ENCODE measurements around the gene DLG5.

DLG5 gene, protein sequence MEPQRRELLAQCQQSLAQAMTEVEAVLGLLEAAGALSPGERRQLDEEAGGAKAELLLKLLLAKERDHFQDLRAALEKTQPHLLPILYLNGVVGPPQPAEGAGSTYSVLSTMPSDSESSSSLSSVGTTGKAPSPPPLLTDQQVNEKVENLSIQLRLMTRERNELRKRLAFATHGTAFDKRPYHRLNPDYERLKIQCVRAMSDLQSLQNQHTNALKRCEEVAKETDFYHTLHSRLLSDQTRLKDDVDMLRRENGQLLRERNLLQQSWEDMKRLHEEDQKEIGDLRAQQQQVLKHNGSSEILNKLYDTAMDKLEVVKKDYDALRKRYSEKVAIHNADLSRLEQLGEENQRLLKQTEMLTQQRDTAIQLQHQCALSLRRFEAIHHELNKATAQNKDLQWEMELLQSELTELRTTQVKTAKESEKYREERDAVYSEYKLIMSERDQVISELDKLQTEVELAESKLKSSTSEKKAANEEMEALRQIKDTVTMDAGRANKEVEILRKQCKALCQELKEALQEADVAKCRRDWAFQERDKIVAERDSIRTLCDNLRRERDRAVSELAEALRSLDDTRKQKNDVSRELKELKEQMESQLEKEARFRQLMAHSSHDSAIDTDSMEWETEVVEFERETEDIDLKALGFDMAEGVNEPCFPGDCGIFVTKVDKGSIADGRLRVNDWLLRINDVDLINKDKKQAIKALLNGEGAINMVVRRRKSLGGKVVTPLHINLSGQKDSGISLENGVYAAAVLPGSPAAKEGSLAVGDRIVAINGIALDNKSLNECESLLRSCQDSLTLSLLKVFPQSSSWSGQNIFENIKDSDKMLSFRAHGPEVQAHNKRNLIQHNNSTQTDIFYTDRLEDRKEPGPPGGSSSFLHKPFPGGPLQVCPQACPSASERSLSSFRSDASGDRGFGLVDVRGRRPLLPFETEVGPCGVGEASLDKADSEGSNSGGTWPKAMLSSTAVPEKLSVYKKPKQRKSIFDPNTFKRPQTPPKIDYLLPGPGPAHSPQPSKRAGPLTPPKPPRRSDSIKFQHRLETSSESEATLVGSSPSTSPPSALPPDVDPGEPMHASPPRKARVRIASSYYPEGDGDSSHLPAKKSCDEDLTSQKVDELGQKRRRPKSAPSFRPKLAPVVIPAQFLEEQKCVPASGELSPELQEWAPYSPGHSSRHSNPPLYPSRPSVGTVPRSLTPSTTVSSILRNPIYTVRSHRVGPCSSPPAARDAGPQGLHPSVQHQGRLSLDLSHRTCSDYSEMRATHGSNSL (N-terminal part only)

DNA sequence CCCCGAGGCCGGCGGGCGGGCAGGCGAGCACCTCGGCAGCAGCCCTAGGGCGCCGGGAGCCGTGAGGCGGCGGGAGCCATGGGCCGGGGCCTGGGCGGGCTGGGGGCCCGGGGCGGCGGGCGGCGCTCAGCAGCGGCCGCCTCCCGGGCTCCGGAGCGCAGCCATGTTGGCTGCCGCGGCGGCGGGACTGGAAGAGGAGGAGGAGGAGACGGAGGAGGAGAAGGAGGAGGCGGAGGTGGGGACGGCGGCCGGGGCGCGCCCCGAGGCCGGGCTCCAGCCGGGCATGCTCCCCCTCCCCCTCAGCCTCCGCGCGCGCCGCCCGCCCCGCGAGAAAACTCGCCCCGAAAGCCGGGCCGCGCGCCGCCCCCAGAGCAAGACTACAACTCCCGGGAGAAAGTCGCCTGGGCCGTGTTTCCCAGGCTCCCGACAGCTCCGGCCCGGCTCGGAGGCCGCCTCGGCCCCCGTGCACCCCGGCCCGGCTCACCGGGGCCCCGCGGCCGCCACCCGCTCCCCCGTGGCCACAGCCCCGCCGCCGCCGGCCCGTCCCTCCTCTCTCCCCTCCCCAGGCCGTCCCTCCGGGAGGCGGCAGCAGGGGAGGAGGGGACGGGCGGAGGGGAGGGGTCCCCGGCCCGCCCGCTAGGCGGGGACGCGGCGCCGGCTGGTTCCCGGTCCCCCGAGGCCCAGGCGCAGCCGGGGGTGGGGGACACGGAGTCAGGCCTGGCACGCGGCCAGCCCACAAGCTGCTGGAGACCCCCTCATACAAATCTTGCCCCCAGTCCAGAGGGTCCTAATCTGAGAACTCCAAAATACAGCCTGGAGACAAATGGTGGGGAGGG, at the start of gene DLG5:
TSS of gene DLG5 (minus strand) at position 190 of the 836 bp plus-strand sequence. CDS start 235 bp downstream, outside the sequence.
- Histone ChIP-seq H3K27me3 (ENCODE audit: control insufficient read depth, insufficient read depth, low read length) (peaks cover 15% of the 10 kb centered on the region), H3K36me3 (ENCODE audit: control insufficient read depth, low read depth, low read length) (no peaks in the 10 kb centered on the region), H3K27ac (ENCODE audit: low read length) (no peak within 1 kb of the TSS), H3K4me1 (ENCODE audit: control insufficient read depth, low read depth, low read length) (peaks cover 6% of the 10 kb centered on the region), H3K9ac (ENCODE audit: low read length) (peak within 1 kb of the TSS; percentile 59), H3K4me3 (ENCODE audit: low read length) (peak within 1 kb of the TSS; percentile 74), H3K9me3 (ENCODE audit: control insufficient read depth, low read depth, low read length) (no peaks in the 10 kb centered on the region)

DNA sequence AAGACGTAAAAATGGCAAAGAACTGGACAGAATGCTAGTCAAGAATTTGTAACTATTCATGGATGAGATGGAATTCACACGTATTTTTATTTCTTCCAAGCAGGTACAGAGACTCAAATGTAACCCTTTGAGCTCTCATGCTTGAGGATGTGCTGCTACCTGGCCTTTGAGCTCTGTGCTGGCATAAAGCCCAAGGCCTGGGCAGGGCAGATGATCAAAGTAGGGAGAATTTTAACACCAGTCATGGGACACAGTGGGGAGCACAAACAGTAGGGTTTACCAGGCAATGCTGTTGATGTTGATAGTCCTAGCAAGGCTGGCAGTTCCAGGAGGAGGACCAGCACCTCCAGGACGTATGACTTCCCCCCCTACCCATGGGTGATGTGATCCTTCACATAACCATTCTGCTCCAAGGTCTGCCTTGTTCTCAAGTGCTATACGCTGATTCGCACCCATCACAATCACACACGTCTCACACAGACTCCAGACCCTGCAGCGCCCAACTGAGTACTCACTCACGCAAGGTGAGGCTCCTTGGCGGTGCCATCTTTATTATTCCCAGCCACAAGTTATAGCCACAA, 48.6 kb upstream of the DLG5 start:
- H3K36me3 ChIP-seq (ENCODE audit: control insufficient read depth, low read depth, low read length) = peaks cover 33% of the 10 kb centered on the region

DNA sequence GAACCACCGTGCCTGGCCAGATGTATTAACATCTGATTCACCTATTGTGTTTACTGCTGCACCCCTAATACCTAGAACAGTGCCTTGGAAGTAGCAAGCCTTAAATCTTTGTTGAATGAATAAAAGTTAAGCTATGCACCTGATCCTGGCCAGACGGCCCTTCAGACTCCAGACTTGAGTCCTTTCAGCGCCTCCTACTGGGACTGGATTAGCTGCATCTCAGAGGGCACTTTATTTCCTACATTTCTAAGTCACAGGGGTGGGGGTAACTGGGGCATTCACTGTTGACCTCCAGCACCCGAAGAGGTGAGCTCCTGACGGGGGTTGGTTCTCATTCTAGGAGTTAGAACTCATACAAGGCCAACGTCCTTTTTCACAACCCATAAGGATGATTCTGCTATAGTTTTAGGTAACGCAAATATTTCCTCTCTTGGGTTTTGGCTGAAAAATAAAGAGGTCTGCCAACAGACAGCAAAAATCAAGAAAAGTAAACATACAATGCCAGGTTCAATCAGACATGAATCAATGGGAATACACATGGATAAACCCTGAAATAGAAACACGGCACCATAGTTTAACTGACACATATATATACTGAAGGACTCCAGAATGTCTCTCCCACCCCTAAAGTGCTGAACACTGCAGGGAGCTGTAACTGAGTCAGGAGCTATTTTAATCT, 48.0 kb upstream of the DLG5 start:
- Histone ChIP-seq H3K27ac (ENCODE audit: low read length) (no peak overlapping the region), H3K4me3 (ENCODE audit: low read length) (no peak overlapping the region), H3K4me1 (ENCODE audit: control insufficient read depth, low read depth, low read length) (peaks cover 9% of the 10 kb centered on the region), H3K9me3 (ENCODE audit: control insufficient read depth, low read depth, low read length) (no peaks in the 10 kb centered on the region), H3K36me3 (ENCODE audit: control insufficient read depth, low read depth, low read length) (peaks cover 27% of the 10 kb centered on the region), H3K9ac (ENCODE audit: low read length) (no peak overlapping the region), H3K27me3 (ENCODE audit: control insufficient read depth, insufficient read depth, low read length) (no peaks in the 10 kb centered on the region)

More for the DNA sequence above, 48.6 kb upstream of the DLG5 start:
- H3K27me3 ChIP-seq (ENCODE audit: control insufficient read depth, insufficient read depth, low read length) = no peaks in the 10 kb centered on the region
- H3K27ac ChIP-seq (ENCODE audit: low read length) = no peak overlapping the region
- peaks cover 9% of the 10 kb centered on the region for H3K4me1 ChIP-seq (ENCODE audit: control insufficient read depth, low read depth, low read length)
- H3K4me3 ChIP-seq (ENCODE audit: low read length) = no peak overlapping the region
- no peaks in the 10 kb centered on the region for H3K9me3 ChIP-seq (ENCODE audit: control insufficient read depth, low read depth, low read length)
- no peak overlapping the region for H3K9ac ChIP-seq (ENCODE audit: low read length)

DNA sequence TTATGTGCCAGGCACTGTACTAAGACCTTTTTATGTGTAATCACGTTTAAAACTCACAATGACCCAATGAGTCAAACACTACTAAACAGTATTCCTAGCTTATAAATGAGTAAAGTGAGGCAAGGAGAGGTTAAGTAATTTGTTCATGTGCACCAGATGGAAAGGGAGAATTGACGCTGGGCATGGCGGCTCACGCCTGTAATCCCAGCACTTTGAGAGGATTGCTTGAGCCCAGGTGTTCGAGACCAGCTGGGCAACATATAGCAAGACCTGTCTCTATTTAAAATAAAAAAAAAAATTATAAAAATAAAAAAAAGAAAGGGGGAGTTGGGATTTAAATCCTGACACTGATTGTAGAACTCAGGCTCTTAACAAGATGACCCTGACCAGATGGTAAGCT, 46.7 kb upstream of the DLG5 start:
- Histone ChIP-seq H3K4me3 (ENCODE audit: low read length) (no peak overlapping the region), H3K27ac (ENCODE audit: low read length) (no peak overlapping the region), H3K36me3 (ENCODE audit: control insufficient read depth, low read depth, low read length) (peaks cover 19% of the 10 kb centered on the region), H3K9me3 (ENCODE audit: control insufficient read depth, low read depth, low read length) (no peaks in the 10 kb centered on the region), H3K4me1 (ENCODE audit: control insufficient read depth, low read depth, low read length) (peaks cover 9% of the 10 kb centered on the region), H3K27me3 (ENCODE audit: control insufficient read depth, insufficient read depth, low read length) (no peaks in the 10 kb centered on the region), H3K9ac (ENCODE audit: low read length) (no peak overlapping the region)

DNA sequence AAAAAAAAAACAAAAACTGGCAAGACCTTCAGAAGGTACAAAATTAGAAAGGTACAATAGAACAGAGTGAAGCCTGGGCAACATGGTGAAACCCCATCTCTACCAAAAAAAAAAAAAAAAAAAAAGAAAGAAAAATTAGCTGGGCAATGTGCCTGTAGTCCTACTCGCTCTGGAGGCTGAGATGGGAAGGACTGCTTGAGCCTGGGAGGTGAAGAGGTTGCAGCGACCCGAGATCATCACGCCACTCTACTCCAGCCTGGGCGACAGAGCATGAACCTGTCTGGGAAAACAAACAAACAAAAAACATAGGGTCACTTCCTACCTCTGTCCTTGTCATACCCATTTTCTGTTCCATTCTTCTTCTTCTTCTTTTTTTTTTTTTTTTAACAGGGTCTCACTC, 45.6 kb upstream of the DLG5 start:
- H3K4me1 ChIP-seq (ENCODE audit: control insufficient read depth, low read depth, low read length) = peaks cover 9% of the 10 kb centered on the region
- H3K27ac ChIP-seq (ENCODE audit: low read length) = no peak overlapping the region
- no peak overlapping the region for H3K4me3 ChIP-seq (ENCODE audit: low read length)
- H3K27me3 ChIP-seq (ENCODE audit: control insufficient read depth, insufficient read depth, low read length) = no peaks in the 10 kb centered on the region
- peaks cover 9% of the 10 kb centered on the region for H3K36me3 ChIP-seq (ENCODE audit: control insufficient read depth, low read depth, low read length)
- H3K9ac ChIP-seq (ENCODE audit: low read length) = no peak overlapping the region
- H3K9me3 ChIP-seq (ENCODE audit: control insufficient read depth, low read depth, low read length) = no peaks in the 10 kb centered on the region

DNA sequence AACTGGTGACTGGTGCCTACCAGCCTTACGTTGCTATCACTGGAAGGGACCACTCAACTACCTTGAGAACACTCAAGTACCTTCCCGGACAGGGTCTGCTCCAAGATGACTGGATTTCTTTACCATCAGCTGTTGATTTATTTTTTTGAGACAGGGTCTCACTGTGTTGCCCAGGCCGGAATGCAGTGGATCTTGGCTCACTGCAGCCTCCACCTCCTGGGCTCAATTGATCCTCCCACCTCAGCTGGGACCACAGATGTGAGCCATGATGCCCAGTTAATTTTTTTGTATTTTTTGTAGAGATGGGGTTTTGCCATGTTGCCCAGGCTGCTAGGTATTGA, 45.2 kb upstream of the DLG5 start:
- Histone ChIP-seq H3K4me3 (ENCODE audit: low read length) (no peak overlapping the region), H3K36me3 (ENCODE audit: control insufficient read depth, low read depth, low read length) (peaks cover 7% of the 10 kb centered on the region), H3K27ac (ENCODE audit: low read length) (no peak overlapping the region), H3K9ac (ENCODE audit: low read length) (no peak overlapping the region), H3K4me1 (ENCODE audit: control insufficient read depth, low read depth, low read length) (peaks cover 9% of the 10 kb centered on the region), H3K27me3 (ENCODE audit: control insufficient read depth, insufficient read depth, low read length) (no peaks in the 10 kb centered on the region), H3K9me3 (ENCODE audit: control insufficient read depth, low read depth, low read length) (no peaks in the 10 kb centered on the region)

DNA sequence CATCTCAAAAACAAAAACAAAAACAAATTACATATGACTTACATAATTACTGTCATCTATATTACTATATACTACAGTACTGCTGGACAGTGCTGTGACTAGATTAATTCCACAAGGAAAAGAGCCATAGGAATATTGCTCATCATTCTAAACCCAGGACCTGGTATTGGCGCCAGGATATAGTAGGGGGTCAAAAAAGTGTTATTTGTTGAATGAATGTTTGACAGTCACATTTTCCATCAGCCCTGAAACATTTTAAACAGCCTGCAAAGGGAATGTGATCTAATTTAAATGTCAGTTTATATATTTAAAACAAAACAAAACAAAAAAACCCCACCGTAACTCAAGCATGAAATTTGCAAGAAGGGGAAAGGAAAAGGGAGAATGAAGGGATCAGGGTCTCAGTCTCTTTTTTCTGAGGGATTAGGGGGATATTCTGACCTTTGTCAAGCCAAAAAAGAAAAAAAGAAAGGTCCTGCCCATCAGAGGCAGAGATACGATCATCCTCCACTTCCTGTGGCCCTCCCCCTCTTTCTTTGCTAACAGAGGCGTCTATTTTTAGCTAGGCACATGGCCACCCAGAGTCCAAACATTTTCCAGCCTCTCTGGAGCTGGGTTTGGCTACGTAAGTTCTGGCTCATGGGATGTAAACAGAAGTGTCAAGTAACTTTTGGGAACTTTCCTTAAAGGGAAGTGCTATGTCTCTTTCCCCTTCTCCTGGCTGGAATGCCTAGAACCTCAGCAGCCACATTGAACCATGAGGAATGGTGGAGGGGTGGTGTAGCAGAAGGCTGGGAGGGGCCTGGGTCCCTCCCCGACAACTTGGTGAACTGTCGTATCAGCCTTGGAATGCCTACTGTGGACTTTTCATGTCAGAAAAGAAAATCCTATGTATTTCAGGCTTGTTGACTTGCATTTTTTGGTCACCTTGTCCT, 44.6 kb upstream of the DLG5 start:
- H3K4me1 ChIP-seq (ENCODE audit: control insufficient read depth, low read depth, low read length) = peaks cover 9% of the 10 kb centered on the region
- peaks cover 1% of the 10 kb centered on the region for H3K36me3 ChIP-seq (ENCODE audit: control insufficient read depth, low read depth, low read length)
- H3K9ac ChIP-seq (ENCODE audit: low read length) = no peak overlapping the region
- H3K27ac ChIP-seq (ENCODE audit: low read length) = peak overlapping the region; percentile 22
- H3K9me3 ChIP-seq (ENCODE audit: control insufficient read depth, low read depth, low read length) = no peaks in the 10 kb centered on the region
- no peak overlapping the region for H3K4me3 ChIP-seq (ENCODE audit: low read length)
- H3K27me3 ChIP-seq (ENCODE audit: control insufficient read depth, insufficient read depth, low read length) = no peaks in the 10 kb centered on the region

DNA sequence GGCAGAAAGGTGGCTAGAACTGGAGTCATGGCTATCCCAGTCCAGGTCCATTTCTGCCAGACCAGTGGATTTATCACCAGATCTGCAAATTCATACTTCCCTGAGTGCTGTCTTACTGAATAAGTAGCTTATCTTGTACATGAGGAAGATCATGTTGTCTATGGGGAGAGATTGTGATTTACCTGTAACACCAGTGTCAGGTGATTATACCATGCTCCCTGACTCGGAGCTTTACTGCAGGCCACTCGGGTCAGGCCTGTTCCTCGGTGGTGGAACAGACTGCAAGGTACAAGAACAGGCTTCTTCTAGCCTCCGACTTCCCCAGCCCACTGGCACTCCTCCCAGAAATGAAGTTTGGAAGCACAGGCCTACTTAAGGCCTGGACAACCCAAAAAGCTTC, 42.6 kb upstream of the DLG5 start:
- Histone ChIP-seq H3K4me1 (ENCODE audit: control insufficient read depth, low read depth, low read length) (peaks cover 9% of the 10 kb centered on the region), H3K36me3 (ENCODE audit: control insufficient read depth, low read depth, low read length) (no peaks in the 10 kb centered on the region), H3K9ac (ENCODE audit: low read length) (no peak overlapping the region), H3K9me3 (ENCODE audit: control insufficient read depth, low read depth, low read length) (no peaks in the 10 kb centered on the region), H3K27ac (ENCODE audit: low read length) (no peak overlapping the region), H3K4me3 (ENCODE audit: low read length) (no peak overlapping the region), H3K27me3 (ENCODE audit: control insufficient read depth, insufficient read depth, low read length) (no peaks in the 10 kb centered on the region)

DNA sequence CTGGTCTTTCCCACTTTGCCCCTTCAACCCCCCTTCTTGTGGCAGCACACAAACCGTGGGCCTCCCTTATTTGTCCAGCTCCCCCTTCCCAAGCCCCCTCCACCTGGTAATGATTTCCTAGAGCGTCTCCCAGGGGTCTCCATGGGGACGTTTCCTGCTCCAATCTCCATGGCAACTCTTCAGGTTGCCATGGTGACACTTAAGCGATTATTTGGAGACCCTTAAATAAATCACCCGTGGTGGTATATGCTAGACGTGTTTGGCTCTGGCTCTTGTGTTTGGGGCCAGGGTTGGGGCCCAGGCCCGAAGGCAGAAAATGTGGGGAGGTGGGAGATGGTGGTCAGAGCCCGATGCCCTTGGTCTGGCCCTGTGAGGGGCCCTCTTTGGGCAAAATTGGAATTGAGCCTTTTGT, 41.1 kb upstream of the DLG5 start:
- no peaks in the 10 kb centered on the region for H3K36me3 ChIP-seq (ENCODE audit: control insufficient read depth, low read depth, low read length)
- no peak overlapping the region for H3K27ac ChIP-seq (ENCODE audit: low read length)

More for the DNA sequence above, 41.1 kb upstream of the DLG5 start:
- Histone ChIP-seq H3K4me1 (ENCODE audit: control insufficient read depth, low read depth, low read length) (peaks cover 9% of the 10 kb centered on the region), H3K4me3 (ENCODE audit: low read length) (no peak overlapping the region), H3K27me3 (ENCODE audit: control insufficient read depth, insufficient read depth, low read length) (no peaks in the 10 kb centered on the region), H3K9me3 (ENCODE audit: control insufficient read depth, low read depth, low read length) (peaks cover 4% of the 10 kb centered on the region), H3K9ac (ENCODE audit: low read length) (no peak overlapping the region)
